ENCODE data around the gene C16orf54.
A peak's percentile ranks its signal among the peaks of the same experiment; 100 is the strongest.
"Not testable (repeated sequence)": the region's sequence is repeated elsewhere in the genome, so short reads cannot be mapped to it uniquely, and the experiment has no call there.

The C16orf54 gene

DNA sequence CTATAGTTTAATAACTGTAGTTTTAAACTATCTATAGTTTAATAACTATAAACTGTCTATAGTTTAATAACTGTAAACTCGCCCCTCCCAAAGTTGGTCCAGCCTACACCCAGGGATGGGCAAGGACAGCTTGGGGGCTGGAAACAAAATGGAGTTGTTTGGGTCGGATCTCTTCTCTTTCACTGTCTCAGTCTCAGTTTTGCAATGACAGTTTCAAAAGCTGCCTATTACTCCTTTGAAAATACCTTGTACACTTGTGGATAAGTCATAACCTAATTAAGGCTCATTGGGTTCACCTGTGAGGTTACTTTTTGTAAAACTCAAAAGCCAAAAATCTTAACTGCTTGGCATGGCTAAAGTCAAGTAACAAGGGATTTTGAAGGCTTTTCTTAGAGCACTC is 31.4 kb downstream of the C16orf54 start:
- intact Hi-C loops (cut with DNase I) = no loop called here
- DNase-seq = peak in 1 of 10 donors; percentile 14

DNA sequence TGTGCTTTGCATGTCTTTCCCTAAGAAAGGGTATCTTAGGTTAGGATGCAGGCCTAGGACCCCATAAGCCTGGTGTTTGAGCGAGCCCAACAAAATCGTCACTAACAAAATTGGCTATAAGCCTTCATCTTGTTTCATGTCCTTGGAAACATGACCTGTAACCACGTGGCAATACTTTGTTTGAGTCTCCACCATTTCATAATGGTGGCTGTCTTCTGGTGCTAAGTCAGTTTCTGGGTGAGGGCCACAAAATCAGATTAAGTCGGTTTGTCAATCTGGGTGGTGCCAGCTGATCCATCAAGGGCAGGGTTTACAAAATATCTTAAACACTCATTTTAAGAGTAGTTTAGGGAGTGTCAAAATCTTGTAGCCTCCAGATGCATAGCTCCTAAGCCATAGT is 33.0 kb downstream of the C16orf54 start:
- peak in 1 of 10 donors; percentile 18 for DNase-seq
- intact Hi-C loops (cut with DNase I) = no loop called here

DNA sequence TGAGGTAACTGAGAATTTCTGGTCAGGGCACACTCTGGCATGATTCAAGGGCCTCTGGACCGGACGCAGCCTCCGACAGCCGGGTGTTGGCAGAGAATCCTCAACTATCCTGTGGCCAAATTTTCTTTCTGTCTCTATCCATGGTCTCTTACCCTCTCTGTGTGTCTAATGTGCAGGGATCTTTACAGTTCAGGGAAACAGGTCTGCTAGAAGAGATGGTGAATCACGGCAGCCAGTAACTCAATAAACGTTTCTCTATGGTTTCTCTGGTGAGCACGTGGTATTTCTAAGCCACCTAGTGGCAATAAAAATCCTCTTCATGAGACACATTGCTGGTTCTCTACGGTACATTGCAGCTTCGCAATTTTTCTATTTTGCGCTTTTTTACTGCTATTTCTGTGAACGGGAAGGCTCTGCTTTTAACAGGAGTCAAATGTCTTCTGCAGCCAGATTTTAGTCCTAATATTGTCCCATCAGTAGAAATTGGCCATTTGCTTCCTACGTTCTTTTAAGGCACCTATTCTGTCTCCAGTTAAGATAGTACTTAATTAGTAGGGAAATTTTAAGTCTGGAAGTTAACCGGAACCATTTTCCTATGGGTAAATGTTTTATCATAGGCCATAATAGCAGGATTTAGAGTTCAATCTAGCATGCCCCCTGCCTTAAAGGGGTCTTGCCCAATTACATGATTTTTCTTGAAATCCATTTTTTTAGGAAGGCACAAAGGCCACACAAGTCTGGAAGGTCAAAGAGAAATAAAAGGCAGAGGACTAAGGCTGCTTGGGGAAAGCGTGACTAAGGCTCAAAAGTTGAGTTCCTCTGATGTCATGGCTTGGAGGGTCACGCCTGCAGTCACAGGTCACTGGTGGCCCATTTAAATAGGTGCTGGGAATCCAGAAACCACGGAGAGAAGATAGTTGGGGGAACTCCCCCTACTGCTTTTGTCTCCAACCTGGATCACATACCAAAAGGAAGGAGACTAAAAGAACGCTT is 35.3 kb downstream of the C16orf54 start:
- intact Hi-C loops (cut with DNase I) = no loop called here
- peak in 5 of 10 donors; percentile 12 to 67 (median 38) for DNase-seq

DNA sequence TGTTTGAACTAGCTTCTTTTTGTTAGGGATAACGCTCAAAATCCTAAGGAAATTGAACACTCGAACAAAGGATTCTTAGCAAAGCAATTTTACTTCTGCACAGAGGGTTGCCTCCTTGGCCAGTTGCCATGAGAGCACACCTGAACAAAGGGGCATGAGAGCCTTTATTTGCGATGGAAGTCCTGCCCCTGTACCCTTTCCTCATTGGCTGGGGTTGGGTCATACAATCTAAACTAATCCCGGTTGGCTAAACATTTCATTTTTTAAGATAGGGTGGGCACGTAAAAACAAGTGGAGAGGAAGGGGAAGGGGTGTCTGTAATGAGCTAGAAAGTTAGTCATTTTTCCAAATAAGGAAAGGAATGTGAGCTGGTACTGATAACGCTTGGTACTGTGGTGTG is 36.1 kb downstream of the C16orf54 start:
- intact Hi-C loops (cut with DNase I); DNase-seq: not testable (repeated sequence)

DNA sequence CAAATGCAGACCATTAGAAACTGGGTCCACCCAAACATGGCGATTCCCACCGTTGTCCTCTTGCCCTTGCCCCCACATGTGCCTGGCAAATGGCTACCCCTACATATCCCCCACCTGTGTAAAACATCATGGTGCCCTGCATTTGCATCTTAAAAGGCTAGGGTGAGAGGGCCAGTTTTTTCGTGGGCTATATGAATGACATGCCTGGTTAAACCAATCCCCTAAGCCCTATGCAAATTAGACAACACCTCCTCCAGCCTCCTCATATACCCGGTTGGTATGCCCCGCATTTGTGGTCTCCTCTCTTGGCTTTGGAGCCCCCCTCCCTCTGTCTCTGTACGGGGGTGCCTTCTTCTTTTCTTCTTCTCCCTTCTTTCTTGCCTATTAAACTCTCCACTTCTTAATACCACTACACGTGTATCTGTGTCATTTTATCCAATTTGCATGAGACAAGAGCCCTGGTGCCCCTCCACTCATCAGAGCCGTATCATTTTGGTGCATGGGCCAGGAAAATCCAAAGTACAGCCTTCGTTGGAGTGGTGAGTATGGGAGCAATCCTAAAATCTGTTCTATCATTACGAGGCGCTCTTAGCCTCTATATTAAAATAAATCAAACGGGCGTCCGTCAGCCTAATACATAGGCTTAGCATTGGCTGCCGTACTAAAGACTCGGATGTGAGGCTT is 36.7 kb downstream of the C16orf54 start:
- DNase-seq = peak in 1 of 10 donors; percentile 30
- intact Hi-C loops (cut with DNase I) = no loop called here

DNA sequence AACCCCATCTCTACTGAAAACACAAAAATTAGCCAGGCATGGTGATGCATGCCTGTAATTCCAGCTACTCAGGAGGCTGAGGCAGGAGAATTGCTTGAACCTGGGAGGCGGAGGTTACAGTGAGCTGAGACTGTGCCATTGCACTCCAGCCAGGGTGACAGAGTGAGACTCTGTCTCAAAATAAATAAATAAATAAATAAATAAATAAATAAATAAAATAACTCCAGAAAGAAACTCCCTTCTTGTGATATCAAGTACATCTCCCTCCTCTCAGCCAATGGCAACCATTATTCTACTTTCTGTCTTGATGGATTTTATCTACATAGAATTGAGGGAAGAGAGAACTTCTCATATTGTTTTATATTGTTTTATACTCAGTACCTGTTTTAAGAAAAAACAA is 38.6 kb downstream of the C16orf54 start:
- intact Hi-C loops (cut with DNase I); DNase-seq: not testable (repeated sequence)

DNA sequence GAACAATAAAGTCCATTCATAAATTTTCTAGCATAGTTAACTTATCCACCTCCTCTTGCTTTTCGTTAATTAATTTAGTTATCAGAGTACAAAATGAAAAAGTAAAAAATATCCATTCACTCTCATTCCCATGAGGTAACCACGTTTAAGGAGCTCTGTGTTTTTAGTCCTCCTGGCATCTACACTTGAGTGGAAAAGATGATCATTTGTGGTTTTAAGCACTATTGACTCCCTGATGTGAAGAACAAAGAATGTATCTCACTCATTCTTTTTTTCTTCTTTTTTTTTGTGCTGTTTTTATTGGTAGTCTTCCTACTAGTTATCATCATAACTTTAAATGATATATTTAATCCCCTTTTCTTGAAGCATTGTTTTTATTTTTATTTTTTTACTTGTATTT is 40.8 kb downstream of the C16orf54 start:
- intact Hi-C loops (cut with DNase I) = no loop called here
- no peak for DNase-seq

DNA sequence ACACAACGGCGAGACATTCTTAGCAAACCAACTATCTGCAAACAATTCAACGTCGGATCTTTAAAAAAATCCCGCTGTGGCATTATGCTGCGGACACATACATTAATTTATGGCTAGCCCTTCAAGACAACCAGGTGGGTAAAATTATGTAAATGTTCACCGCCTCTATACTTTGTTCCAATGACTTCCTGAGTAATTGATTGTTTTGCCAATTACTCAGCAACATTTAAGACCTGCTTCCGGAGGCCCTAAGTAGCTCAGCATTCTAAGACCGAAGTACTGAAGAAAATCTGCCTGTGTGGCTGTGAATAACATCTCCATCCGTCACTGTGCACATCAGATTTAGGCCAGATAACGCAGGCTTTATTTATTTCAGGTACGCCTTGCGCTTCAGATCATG is 43.5 kb downstream of the C16orf54 start:
- no peak for DNase-seq
- intact Hi-C loops (cut with DNase I) = no loop called here

DNA sequence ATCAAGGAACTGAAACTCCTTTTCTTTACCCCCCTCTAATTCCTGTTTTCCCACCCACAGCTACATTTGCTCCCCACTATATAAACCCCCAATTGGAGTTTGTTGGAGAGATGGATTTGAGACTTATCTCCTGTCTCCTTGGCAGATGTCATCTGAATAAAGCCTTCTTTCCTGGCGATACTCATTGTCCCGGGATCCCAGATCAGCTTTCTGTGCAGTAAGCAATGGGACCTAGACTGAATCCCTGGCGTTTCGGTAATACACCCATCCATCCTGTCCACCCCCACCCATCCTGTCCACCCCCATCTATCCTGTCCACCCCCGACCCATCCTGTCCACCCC is 44.6 kb downstream of the C16orf54 start:
- DNase-seq = no peak
- intact Hi-C loops (cut with DNase I) = no loop called here

DNA sequence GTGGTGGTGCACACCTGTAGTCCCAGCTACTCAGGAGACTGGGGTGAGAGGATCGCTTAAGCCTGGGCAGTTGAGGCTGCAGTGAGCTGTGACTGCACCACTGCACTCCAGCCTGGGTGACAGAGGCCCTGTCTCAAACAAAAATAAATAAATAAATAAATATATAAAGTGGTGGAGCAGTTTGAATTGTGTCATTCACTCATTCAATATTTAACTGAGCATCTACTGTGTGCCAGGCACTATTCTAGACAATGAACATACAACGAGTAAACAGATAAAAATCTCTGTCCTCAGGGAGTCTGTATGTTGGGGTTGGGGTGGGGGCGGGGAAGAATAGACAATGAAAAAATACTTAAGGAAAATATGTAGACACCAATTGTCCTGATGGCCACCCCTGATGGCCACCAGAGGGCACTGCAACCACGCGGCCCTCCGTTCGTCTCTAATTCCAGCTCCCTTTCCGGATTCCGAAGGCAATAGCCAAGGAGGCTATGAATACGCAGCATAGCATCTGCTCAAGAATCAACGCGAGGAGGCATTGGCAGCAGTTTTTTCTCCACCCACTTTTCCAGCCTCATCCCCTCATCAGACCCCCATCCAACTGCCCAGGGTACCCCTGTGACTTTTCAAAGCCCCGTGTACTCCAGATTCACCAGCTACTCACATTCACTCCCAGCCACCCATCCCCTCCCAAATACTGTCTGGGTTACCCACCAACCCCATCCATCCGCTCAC is 45.4 kb downstream of the C16orf54 start:
- intact Hi-C loops (cut with DNase I) = no loop called here
- DNase-seq = peak; percentile 47 to 95 (median 66)

DNA sequence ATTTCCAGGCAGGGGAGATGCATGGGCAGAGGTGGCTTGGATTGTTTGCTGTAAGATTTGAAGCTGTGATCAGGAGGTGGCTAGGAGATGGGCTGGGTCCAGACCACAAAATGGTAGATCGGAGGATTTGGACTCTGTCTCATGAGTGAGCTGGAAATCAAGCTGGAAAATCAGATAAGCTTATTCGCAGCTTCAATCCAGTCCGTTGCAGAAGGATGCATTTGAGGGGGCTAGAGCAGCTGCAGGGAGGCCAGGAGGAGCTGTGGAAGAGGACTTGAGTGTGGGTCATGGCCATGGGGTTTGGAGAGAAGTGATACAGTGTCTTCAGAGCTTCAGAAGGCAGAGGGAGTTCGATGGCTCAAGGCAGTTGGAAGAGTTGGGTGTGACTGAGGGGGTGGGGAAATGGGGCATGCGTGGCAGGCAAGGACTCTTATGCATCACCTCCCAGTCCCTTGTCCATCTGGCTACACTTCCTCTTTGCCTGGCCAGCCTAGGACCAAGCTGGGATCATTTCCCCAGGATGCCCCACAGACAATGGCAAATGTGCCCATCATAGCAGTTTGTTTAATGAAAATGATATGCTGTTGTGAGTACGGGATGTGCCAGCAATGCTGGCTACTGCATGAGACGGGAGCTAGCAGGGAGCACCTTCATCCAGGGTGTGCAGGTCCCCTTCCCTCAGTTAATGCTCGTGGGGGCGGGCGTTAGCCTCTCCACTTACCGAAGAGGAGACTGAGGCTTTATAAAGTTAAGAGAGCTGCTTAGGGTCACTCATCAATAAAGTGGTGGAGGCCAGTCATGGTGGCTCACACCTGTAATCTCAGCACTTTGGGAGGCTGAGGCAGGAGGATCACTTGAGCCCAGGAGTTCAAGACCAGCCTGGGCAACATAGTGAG is 46.2 kb downstream of the C16orf54 start:
- DNase-seq = peak in 2 of 10 donors; percentile 27 to 43
- intact Hi-C loops (cut with DNase I) = no loop called here

DNA sequence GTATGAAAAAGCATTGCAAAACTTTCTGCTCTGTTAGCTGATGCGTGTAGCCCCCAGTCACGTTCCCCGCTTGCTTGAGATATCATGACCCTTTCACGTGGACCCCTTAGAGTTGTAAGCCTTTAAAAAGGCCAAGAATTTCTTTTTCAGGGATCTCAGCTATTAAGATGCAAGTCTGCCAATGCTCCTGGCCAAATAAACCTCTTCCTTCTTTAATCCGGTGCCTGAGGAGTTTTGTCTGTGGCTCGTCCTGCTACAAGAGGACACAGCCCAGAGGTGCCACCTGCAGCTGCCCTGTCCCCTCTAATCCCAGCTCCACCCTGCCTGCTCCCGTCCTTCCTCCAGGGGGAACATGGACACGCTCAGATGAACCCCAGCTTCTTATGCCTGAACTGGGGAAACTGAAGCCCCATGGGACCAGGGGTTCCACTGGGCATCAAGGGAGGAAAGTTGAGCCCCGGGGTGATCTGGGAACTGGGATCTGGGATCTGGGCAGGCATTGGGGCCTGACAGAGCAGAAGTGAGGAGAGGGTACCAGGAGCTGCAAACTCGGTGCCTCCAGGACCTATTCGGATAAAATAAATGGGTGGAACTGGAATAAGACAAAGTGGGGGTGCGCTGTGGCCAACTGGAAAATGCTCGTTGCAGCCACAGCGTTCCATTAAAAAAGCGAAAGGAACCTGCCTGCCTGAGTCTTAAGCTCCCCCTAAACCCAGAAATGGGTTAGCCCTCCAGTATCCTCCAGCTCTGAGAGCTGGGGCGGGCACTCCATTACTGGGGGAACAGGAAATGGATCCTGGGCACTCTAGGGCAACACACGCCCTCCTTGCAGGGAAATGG is 47.1 kb downstream of the C16orf54 start:
- intact Hi-C loops (cut with DNase I) = no loop called here
- peak in 2 of 10 donors; percentile 29 to 67 for DNase-seq

DNA sequence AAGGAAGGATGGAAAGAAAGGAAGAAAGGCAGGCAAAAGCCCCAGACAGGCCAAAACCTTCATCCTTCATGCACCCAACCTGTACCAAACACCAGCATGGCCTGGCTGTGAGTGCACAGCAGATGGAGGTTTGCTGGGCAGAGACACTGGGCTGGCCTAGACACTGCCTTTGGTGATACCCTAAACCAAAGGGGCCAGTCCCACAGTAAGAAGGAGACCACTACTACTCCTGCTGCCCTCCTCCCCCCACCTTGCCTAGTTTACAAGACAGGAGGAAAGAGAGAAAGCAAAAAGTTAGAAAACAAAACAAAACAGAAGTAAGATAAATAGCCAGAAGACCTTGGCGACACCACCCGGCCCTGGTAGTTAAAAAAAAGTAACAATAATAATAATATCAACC is 47.7 kb downstream of the C16orf54 start:
- peak in 2 of 10 donors; percentile 22 to 34 for DNase-seq
- intact Hi-C loops (cut with DNase I) = no loop called here

DNA sequence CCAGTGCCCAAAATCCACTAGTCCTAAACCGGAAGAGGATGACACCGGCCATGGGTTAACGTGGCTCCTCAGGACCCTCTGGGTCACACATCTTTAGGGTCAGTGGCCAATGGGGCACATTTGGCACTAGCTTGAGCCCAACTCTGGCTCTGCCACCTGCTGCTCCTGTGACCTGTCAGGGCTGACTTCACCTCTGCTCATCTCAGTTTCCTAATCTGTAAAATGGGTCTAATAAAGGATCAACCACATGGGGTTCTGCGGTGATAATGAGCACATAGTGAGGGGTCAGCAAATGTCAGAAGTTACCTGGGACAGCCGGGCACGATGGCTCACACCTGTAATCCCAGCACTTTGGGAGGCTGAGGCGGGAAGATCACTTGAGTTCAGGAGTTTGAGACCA is 48.4 kb downstream of the C16orf54 start:
- DNase-seq = peak in 2 of 10 donors; percentile 7 to 58
- intact Hi-C loops (cut with DNase I) = no loop called here

DNA sequence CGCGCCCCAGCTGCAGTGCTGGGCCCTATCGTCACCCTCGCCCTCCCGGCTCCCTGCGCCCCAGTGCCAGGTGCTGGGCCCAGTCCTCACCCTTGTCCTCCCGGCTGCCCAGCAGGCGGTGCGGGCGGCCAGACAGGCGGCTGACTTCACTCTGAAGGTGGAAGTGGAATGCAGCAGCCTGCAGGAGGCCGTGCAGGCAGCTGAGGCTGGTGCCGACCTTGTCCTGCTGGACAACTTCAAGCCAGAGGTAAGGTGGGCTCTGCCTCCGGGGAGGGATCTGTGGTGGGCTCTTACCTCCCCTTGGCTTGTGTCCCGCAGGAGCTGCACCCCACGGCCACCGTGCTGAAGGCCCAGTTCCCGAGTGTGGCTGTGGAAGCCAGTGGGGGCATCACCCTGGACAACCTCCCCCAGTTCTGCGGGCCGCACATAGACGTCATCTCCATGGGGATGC is 48.9 kb downstream of the C16orf54 start:
- intact Hi-C loops (cut with DNase I) = no loop called here
- DNase-seq = peak in 2 of 10 donors; percentile 75 to 80

DNA sequence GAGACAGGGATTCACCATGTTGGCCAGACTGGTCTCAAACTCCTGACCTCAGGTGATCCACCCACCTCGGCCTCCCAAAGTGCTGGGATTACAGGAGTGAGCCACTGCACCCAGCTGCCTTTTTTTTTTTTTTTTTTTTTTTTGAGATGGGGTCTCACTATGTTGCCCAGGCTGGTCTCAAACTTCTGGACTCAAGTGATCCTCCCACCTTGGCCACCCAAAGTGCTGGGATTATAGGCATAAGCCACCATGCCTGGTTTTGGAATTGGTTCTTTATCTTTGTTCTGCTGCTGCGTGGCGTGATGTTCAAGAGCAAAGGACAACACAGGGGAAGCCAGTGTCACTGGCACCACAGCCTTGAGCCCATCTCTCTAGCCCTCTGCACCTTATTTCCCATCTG is 50.1 kb downstream of the C16orf54 start:
- intact Hi-C loops (cut with DNase I) = not testable (repeated sequence)
- peak in 2 of 10 donors; percentile 7 to 31 for DNase-seq

DNA sequence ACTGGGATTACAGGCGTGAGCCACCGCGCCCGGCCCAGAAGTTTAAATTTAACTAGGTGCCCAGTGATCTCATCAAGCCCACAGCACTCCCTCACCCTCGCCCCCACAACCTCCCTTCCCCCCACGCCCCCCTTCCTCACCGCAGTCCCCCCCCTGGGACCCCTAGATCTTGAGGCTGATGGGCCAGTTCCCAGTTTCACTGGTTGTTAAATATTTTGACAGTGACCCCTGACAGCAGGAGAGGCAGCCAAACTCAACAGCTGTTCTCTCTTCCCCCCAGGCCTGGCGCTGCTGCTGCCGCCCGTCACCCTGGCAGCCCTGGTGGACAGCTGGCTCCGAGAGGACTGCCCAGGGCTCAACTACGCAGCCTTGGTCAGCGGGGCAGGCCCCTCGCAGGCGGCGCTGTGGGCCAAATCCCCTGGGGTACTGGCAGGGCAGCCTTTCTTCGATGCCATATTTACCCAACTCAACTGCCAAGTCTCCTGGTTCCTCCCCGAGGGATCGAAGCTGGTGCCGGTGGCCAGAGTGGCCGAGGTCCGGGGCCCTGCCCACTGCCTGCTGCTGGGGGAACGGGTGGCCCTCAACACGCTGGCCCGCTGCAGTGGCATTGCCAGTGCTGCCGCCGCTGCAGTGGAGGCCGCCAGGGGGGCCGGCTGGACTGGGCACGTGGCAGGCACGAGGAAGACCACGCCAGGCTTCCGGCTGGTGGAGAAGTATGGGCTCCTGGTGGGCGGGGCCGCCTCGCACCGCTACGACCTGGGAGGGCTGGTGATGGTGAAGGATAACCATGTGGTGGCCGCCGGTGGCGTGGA is 51.2 kb downstream of the C16orf54 start:
- intact Hi-C loops (cut with DNase I) = no loop called here
- DNase-seq = peak in 3 of 10 donors; percentile 74 to 81 (median 75)

DNA sequence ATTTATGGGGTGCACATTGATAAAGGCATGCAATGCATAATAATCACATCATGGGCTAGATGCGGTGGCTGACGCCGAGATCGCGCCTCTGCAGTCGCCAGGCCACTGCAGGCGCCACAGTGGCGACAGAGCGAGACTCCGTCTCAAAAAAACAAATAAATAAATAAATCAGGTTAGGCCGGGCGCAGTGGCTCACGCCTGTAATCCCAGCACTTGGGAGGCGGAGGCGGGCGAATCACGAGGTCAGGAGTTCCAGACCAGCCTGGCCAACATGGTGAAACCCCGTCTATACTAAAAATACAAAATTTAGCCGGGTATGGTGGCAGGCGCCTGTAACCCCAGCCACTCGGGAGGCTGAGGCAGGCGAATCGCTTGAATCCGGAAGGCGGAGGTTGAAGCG is 53.2 kb downstream of the C16orf54 start:
- DNase-seq = peak in 2 of 10 donors; percentile 25 to 50
- intact Hi-C loops (cut with DNase I) = not testable (repeated sequence)
